Vagina (tissue), 2 donors: ENCODE measurements around the gene KRT4. TPM values are rescaled to one million over a fixed set of nuclear protein-coding genes. Genes with fewer than 3 reads are reported as not detected.

ENCODE experiments used
- DNase-seq, 2 donors: peaks; one replicate each; pipeline ENCODE4 v3.0.0-alpha.2; 2017; ENCODE audit errors: extremely low spot score in 2 of 2
- H3K27ac ChIP-seq: fragments of 200-600 bp; sonication (generic); one replicate; pipeline ENCODE4 v1.5.1; 2019
- H3K27me3 ChIP-seq: fragments of 200-600 bp; sonication (generic); one replicate; pipeline ENCODE4 v1.5.1; 2019
- H3K36me3 ChIP-seq, 2 donors: fragments of 200-600 bp; sonication (generic); one replicate each; pipeline ENCODE4 v1.5.1; 2017 to 2019
- H3K4me1 ChIP-seq: fragments of 200-600 bp; sonication (generic); one replicate; pipeline ENCODE4 v1.5.1; 2019
- H3K4me3 ChIP-seq, 2 donors: fragments of 200-600 bp; sonication (generic); 1 replicate in 1 of 2; 2 replicates in 1 of 2; pipeline ENCODE4 v1.5.1; 2016 to 2019
- H3K9me3 ChIP-seq: fragments of 200-600 bp; sonication (generic); one replicate; pipeline ENCODE4 v1.5.1; 2019
- POLR2A ChIP-seq, 2 donors: fragments of 450-650 bp; IDR thresholded peaks; one replicate each; pipeline ENCODE4 v1.6.1; 2017; ENCODE audit warnings: antibody characterized with exemption in 2 of 2, mild to moderate bottlenecking in 2 of 2, moderate library complexity in 2 of 2
- POLR2AphosphoS5 ChIP-seq, 2 donors: sonication (generic); formaldehyde crosslinking; IDR thresholded peaks; one replicate each; pipeline ENCODE4 v1.9.0; 2017; ENCODE audit warnings: antibody characterized with exemption in 2 of 2, mild to moderate bottlenecking in 2 of 2, low read depth in 1 of 2; ENCODE audit not compliant: insufficient read depth in 1 of 2
- intact Hi-C: fragments of 100-400 bp; cut with DNase I; formaldehyde crosslinking; loops from one replicate; pipeline ENCODE4 v1.15.1; 2023
- total RNA-seq: library from RNA; depleted of rRNA; stranded (reverse); fragments of >200 nt; gene quantifications from one replicate; pipeline ENCODE4 v1.2.3, GENCODE V29; 2016
- TF ChIP-seq, protein P1 (sequence below), 3 experiments: fragments of 450-650 bp in 2 of 3; fragments of 200-600 bp in 1 of 3; sonication (generic) in 1 of 3; IDR thresholded peaks; one replicate each; pipeline ENCODE4 v1.5.1; 2017 to 2019; ENCODE audit warnings: antibody characterized with exemption in 3 of 3, mild to moderate bottlenecking in 2 of 3, moderate library complexity in 2 of 3

The KRT4 gene
- total RNA-seq, 1 donor from 2014 or later, result 354 TPM

DNA sequence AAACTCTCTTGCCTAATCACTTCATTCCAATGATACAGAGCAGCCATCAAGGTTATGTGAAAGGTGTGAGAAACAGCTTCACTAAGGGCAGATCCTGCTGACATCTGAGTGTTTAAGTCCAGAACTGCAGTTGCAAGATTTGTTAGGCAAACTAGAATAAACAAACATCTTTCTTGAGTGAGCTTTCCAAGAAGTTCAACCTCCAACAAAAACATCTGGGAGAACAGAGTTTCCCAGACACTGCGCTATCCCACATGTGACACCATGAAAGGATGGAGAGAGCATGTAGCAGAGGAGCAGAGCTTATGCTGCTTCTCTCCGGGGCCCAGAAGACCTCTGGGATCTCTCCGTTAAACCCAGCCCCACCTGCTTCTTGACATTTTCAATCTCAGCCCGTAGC lies 42.4 kb downstream of the KRT4 start:
- no peak overlapping the region for H3K4me3 ChIP-seq
- H3K27ac ChIP-seq, result no peak overlapping the region
- intact Hi-C loops, result no loop called here
- H3K9me3 ChIP-seq, result no peaks in the 10 kb centered on the region
- no peaks in the 10 kb centered on the region for H3K36me3 ChIP-seq
- DNase-seq, result no peak
- no peak for TF ChIP-seq POLR2A (IDR thresholded peaks at IDR 0.05)
- no peak for TF ChIP-seq POLR2AphosphoS5 (IDR thresholded peaks at IDR 0.05; ENCODE audit: insufficient read depth in 1 of 2, low read depth in 1 of 2)
- TF ChIP-seq, protein P1, sequence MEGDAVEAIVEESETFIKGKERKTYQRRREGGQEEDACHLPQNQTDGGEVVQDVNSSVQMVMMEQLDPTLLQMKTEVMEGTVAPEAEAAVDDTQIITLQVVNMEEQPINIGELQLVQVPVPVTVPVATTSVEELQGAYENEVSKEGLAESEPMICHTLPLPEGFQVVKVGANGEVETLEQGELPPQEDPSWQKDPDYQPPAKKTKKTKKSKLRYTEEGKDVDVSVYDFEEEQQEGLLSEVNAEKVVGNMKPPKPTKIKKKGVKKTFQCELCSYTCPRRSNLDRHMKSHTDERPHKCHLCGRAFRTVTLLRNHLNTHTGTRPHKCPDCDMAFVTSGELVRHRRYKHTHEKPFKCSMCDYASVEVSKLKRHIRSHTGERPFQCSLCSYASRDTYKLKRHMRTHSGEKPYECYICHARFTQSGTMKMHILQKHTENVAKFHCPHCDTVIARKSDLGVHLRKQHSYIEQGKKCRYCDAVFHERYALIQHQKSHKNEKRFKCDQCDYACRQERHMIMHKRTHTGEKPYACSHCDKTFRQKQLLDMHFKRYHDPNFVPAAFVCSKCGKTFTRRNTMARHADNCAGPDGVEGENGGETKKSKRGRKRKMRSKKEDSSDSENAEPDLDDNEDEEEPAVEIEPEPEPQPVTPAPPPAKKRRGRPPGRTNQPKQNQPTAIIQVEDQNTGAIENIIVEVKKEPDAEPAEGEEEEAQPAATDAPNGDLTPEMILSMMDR (IDR thresholded peaks at IDR 0.05), result no peak
- H3K27me3 ChIP-seq, result no peaks in the 10 kb centered on the region
- H3K4me1 ChIP-seq, result no peaks in the 10 kb centered on the region

DNA sequence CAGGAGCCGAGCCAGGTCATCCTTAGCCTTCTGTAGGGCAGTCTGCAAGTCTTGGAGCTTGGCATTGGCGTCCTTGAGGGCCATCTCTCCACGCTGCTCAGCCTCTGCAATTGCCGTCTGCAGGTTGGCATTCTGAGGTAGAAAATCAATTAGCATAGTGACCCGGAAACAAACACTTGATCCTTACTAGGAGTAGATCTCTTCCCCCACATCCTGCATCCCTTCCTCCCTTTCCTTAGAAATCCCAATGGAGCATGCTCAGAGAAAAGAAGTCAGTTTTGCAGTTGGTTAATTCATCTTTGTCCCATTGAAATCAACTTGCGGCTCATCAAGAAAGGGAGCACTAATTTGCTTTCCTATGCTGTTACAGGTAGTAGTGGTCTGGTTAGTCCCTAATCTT lies 42.8 kb downstream of the KRT4 start:
- Histone ChIP-seq H3K27ac (no peak overlapping the region), H3K27me3 (no peaks in the 10 kb centered on the region), H3K4me3 (no peak overlapping the region), H3K4me1 (no peaks in the 10 kb centered on the region), H3K36me3 (no peaks in the 10 kb centered on the region), H3K9me3 (no peaks in the 10 kb centered on the region)
- no peak for DNase-seq
- TF ChIP-seq POLR2A (IDR thresholded peaks at IDR 0.05) (no peak), POLR2AphosphoS5 (IDR thresholded peaks at IDR 0.05; ENCODE audit: insufficient read depth in 1 of 2, low read depth in 1 of 2) (no peak)
- TF ChIP-seq, protein P1 (IDR thresholded peaks at IDR 0.05), result no peak
- intact Hi-C loops, result no loop called here

DNA sequence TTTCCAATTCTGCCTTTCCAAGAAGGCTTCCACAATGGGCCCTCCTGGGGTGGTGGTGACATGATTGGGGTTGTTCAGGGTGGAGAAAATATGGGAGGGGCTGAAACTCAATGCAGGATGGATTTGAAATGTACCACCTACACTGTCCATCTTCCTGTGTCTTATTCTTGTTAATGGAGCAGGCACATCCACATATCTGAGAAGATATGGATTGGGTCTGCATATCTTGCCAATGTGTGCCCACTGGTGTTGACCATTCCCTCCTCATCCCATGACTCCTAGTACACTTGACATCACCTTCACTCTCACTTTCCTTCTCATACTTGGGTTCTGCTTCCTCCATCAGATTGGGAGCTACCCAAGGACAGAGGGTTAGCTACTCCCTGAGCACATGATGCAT lies 44.0 kb downstream of the KRT4 start:
- H3K27ac ChIP-seq, result no peak overlapping the region
- no peaks in the 10 kb centered on the region for H3K9me3 ChIP-seq
- intact Hi-C loops, result no loop called here
- TF ChIP-seq POLR2A (IDR thresholded peaks at IDR 0.05), result no peak
- TF ChIP-seq, protein P1 (IDR thresholded peaks at IDR 0.05), result no peak
- TF ChIP-seq POLR2AphosphoS5 (IDR thresholded peaks at IDR 0.05; ENCODE audit: insufficient read depth in 1 of 2, low read depth in 1 of 2), result no peak
- no peak for DNase-seq
- H3K4me3 ChIP-seq, result no peak overlapping the region
- H3K36me3 ChIP-seq, result no peaks in the 10 kb centered on the region
- H3K27me3 ChIP-seq, result no peaks in the 10 kb centered on the region
- H3K4me1 ChIP-seq, result no peaks in the 10 kb centered on the region

DNA sequence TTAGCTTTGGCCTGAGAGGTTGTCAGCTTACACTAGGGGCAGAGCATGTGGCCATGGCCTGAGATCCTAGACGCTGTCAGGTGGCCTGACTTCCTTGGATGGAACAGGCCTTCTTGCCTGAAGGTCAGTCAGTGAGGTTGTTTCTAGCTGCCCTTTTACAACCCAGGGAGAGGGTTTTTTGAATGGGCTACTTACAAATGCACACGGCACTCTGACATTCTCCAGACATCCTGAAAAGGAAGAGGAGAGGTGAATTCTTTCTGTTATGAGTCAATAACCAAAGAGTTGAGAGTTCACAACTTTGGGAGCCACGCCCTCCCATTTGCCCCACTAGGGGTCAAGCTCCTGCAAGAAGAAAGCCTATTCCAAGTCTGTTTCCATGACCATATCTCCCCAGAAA lies 44.6 kb downstream of the KRT4 start:
- no peak for TF ChIP-seq POLR2A (IDR thresholded peaks at IDR 0.05)
- TF ChIP-seq, protein P1 (IDR thresholded peaks at IDR 0.05), result no peak
- TF ChIP-seq POLR2AphosphoS5 (IDR thresholded peaks at IDR 0.05; ENCODE audit: insufficient read depth in 1 of 2, low read depth in 1 of 2), result no peak
- intact Hi-C loops, result no loop called here

DNA sequence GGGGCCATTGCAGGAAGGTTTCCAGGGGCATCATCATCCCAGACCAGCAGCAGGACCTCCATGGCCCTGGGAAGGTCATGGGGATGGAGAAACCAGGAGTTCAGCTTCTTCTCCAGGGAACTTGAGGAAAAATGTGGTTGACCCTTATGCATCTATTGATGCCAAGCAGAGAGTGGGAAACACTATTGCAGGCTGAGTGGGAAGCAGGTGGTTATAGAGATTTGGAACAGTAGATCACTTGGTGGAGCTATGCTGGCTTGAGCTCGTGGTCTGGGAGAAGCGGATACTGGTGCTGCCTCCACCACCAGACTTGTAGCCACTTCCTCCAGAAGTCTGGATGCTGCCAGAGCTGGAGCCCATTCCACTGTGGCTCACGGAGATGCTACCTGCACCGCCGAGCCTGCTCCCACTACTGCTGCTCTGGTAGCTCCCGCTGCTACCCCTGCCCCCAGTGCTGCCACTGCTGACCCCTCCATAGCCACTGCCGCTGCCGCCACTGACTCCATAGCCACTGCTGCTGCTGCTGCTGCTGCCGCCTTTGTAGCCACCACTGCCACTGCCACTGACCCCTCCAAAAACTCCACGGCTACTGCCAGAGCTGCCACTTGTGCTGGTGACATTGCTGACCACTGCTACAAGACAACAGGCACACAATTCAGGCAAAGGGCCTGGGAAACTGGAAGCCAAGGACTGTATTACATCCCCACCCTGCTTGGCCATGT lies 45.3 kb downstream of the KRT4 start:
- no peak overlapping the region for H3K27ac ChIP-seq
- TF ChIP-seq POLR2AphosphoS5 (IDR thresholded peaks at IDR 0.05; ENCODE audit: insufficient read depth in 1 of 2, low read depth in 1 of 2) (no peak), POLR2A (IDR thresholded peaks at IDR 0.05) (no peak)
- TF ChIP-seq, protein P1 (IDR thresholded peaks at IDR 0.05), result no peak
- intact Hi-C loops, result no loop called here
- H3K36me3 ChIP-seq, result no peaks in the 10 kb centered on the region
- no peaks in the 10 kb centered on the region for H3K27me3 ChIP-seq
- no peak for DNase-seq
- H3K4me3 ChIP-seq, result no peak overlapping the region
- H3K4me1 ChIP-seq, result no peaks in the 10 kb centered on the region
- H3K9me3 ChIP-seq, result no peaks in the 10 kb centered on the region

More for the DNA sequence above, 44.6 kb downstream of the KRT4 start:
- Histone ChIP-seq H3K4me3 (no peak overlapping the region), H3K36me3 (no peaks in the 10 kb centered on the region), H3K27ac (no peak overlapping the region), H3K4me1 (no peaks in the 10 kb centered on the region), H3K27me3 (no peaks in the 10 kb centered on the region), H3K9me3 (no peaks in the 10 kb centered on the region)
- DNase-seq, result no peak
